ENCODE measurements around the gene ILF2.

GRCh38 chr1:153669606-153670005 lies 1.2 kb downstream of the ILF2 start:
- TF ChIP-seq EZH2phosphoT487 (IDR thresholded peaks at IDR 0.05; ENCODE audit: borderline replicate concordance, low read depth) (no peak), REST (IDR thresholded peaks at IDR 0.05; ENCODE audit: low read depth, low read length) (no peak), CTCF (IDR thresholded peaks at IDR 0.05) (no peak), POLR2AphosphoS5 (IDR thresholded peaks at IDR 0.05; ENCODE audit: low read depth, low read length) (no peak), NFIC (IDR thresholded peaks at IDR 0.05; ENCODE audit: borderline replicate concordance) (no peak), FOXJ3 (CRISPR knock-in tag; IDR thresholded peaks at IDR 0.05) (no peak), SIN3A (IDR thresholded peaks at IDR 0.05; ENCODE audit: borderline replicate concordance, low read depth, low read length) (no peak)

Measured in SK-N-SH (cell line).